ENCODE results near the gene ZNF423.

The ZNF423 gene

GRCh38 chr16:49550140-49550539 is 305.8 kb downstream of the ZNF423 start:
- H3K4me2 ChIP-seq (ENCODE audit: low read depth, low read length) = no peak overlapping the region
- no peaks in the 10 kb centered on the region for H4K20me1 ChIP-seq (ENCODE audit: insufficient read depth, low read length)
- no peak overlapping the region for H3K27ac ChIP-seq (ENCODE audit: low read length)
- H3K9me3 ChIP-seq (replicated peaks; ENCODE audit: insufficient read depth, low read length) = no peaks in the 10 kb centered on the region
- no peaks in the 10 kb centered on the region for H3K79me2 ChIP-seq (ENCODE audit: low read length)
- H3K9me2 ChIP-seq (replicated peaks; ENCODE audit: insufficient read depth, low read length) = no peaks in the 10 kb centered on the region
- no peaks in the 10 kb centered on the region for H3F3A ChIP-seq (ENCODE audit: insufficient read depth, low read length)
- H3K36me3 ChIP-seq (replicated peaks; ENCODE audit: insufficient read depth, low read length) = no peaks in the 10 kb centered on the region
- H2AFZ ChIP-seq (ENCODE audit: low read length) = no peak overlapping the region
- DNase-seq = no peak
- H3K4me3 ChIP-seq (ENCODE audit: low read length) = no peak overlapping the region
- H3K9ac ChIP-seq (ENCODE audit: low read length) = no peak overlapping the region
- no peaks in the 10 kb centered on the region for H3K4me1 ChIP-seq (ENCODE audit: low read length)
- H3K27me3 ChIP-seq (replicated peaks; ENCODE audit: insufficient read depth, low read length) = no peaks in the 10 kb centered on the region
- TF ChIP-seq CTCF (IDR thresholded peaks at IDR 0.05; ENCODE audit: low read length) (no peak), EZH2phosphoT487 (IDR thresholded peaks at IDR 0.05; ENCODE audit: low read length) (no peak), EZH2 (optimal IDR thresholded peaks at IDR 0.05; ENCODE audit: low read depth, low read length) (no peak)

DNA sequence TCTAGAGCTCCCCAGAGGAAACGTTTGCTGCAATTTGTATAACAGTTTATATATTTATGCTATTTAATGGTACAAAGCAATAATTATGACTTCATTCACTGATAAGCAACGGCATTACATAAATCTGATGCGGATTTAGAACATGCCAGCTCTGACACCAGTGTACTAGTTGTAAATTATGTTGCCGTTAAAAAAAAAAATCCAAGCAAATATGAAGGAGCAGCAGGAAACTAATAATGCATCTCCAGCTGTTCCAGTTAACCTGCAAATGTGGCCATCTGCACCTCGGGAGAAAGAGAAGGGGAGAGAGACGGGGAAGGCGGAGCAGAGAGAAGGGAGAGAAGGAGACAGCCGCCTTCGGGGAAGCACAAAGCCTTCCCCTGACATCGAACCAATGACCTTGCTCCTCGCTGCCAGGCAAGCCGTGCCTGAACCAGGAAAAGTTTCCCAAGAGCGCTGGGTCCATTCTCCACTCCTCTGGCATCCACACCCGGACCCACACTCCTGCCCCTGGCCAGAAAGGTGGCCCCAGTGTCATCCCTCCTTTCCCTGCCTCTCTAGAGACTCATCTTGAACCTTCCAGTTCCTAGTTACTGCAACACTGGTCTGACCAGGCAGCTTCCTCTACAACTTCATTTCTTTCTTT is 307.5 kb downstream of the ZNF423 start:
- Histone ChIP-seq H4K20me1 (ENCODE audit: insufficient read depth, low read length) (no peaks in the 10 kb centered on the region), H3K36me3 (replicated peaks; ENCODE audit: insufficient read depth, low read length) (no peaks in the 10 kb centered on the region), H3K4me3 (ENCODE audit: low read length) (no peak overlapping the region), H3F3A (ENCODE audit: insufficient read depth, low read length) (no peaks in the 10 kb centered on the region), H3K4me1 (ENCODE audit: low read length) (no peaks in the 10 kb centered on the region), H3K4me2 (ENCODE audit: low read depth, low read length) (no peak overlapping the region), H3K27me3 (replicated peaks; ENCODE audit: insufficient read depth, low read length) (no peaks in the 10 kb centered on the region), H2AFZ (ENCODE audit: low read length) (no peak overlapping the region), H3K79me2 (ENCODE audit: low read length) (no peaks in the 10 kb centered on the region), H3K9ac (ENCODE audit: low read length) (no peak overlapping the region), H3K9me3 (replicated peaks; ENCODE audit: insufficient read depth, low read length) (no peaks in the 10 kb centered on the region), H3K9me2 (replicated peaks; ENCODE audit: insufficient read depth, low read length) (no peaks in the 10 kb centered on the region), H3K27ac (ENCODE audit: low read length) (no peak overlapping the region)
- no peak for DNase-seq
- TF ChIP-seq EZH2 (optimal IDR thresholded peaks at IDR 0.05; ENCODE audit: low read depth, low read length) = no peak
- TF ChIP-seq CTCF (IDR thresholded peaks at IDR 0.05; ENCODE audit: low read length) = no peak
- TF ChIP-seq EZH2phosphoT487 (IDR thresholded peaks at IDR 0.05; ENCODE audit: low read length) = no peak

GRCh38 chr16:49547448-49547847 is 308.5 kb downstream of the ZNF423 start:
- Histone ChIP-seq H4K20me1 (ENCODE audit: insufficient read depth, low read length) (no peaks in the 10 kb centered on the region), H3K9me3 (replicated peaks; ENCODE audit: insufficient read depth, low read length) (no peaks in the 10 kb centered on the region), H3K4me1 (ENCODE audit: low read length) (no peaks in the 10 kb centered on the region), H3K27me3 (replicated peaks; ENCODE audit: insufficient read depth, low read length) (no peaks in the 10 kb centered on the region), H3K9me2 (replicated peaks; ENCODE audit: insufficient read depth, low read length) (no peaks in the 10 kb centered on the region), H3K9ac (ENCODE audit: low read length) (no peak overlapping the region), H3K4me2 (ENCODE audit: low read depth, low read length) (no peak overlapping the region), H3F3A (ENCODE audit: insufficient read depth, low read length) (no peaks in the 10 kb centered on the region), H2AFZ (ENCODE audit: low read length) (no peak overlapping the region), H3K27ac (ENCODE audit: low read length) (no peak overlapping the region), H3K79me2 (ENCODE audit: low read length) (no peaks in the 10 kb centered on the region), H3K36me3 (replicated peaks; ENCODE audit: insufficient read depth, low read length) (no peaks in the 10 kb centered on the region), H3K4me3 (ENCODE audit: low read length) (no peak overlapping the region)
- TF ChIP-seq EZH2 (optimal IDR thresholded peaks at IDR 0.05; ENCODE audit: low read depth, low read length) = no peak
- no peak for TF ChIP-seq EZH2phosphoT487 (IDR thresholded peaks at IDR 0.05; ENCODE audit: low read length)
- TF ChIP-seq CTCF (IDR thresholded peaks at IDR 0.05; ENCODE audit: low read length) = no peak
- DNase-seq = no peak

Measured in MM.1S (cell line).